Suppressor macrophage treated with lipopolysaccharide for 4 hours (primary cell): ENCODE data around the gene HCFC1.

Experiments
- DNase-seq: peaks from one replicate; pipeline ENCODE4 v3.0.0-alpha.2; 2020

HCFC1 gene

DNA sequence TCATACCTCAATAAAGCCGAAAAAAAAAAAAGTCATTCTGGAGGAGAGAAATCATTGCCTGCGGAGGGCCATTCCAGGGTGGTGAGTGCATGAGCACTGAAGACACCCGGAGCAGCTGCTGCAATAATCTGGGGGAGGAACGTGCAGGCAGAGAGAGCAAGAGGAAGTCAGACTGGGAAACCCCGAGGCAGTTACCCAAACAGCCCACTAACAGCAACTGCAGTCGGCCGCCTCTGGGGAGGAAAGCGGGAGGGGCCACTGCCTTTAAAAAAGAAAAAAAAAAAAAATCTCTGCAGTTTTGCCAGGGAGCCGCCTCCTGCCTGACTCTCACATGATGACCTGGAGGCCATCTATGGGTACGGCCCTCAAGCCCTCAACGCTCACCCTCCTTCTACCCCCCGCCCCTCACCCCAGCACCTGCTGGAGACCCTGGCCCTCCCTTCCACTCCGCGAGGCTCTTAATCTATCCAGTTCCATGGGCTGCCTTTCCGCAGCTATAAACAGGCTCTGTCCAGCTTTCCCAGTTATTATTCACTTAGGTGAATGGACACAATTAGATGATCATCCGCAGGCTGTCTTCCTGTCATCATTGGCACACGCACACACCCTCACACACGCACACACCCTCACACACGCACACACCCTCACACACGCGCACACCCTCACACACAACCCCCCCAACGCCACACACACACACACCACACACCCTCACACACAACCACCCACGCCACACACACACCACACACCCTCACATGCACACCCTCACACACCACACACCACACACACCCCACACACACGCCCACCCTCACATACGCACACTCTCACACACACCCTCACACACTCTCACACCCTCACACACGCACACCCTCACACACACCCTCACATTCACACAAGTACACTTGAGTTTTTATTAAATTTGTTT, 70.5 kb downstream of the HCFC1 start:
- DNase-seq = peak; percentile 87

DNA sequence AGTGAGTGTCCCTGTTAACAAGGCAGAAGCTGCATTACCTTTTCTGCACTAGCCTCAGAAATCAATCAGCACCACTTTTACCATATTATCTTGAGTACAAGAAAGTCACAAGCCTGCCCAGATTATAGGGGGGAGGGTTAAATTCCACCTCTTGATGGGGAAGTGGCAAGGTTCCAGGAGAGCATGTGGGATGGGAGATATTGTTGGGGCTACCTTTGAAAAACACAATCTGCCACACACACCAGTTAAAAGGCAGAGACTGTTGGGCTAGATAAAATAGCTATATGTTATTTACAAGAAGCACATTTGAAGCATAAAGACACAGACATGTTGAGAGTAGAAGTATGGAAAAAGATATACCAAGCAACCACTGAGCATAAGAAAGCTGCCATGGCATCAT, 73.7 kb downstream of the HCFC1 start:
- DNase-seq = no peak
